CD4-positive, alpha-beta T cell treated with Interleukin-4 for 1 hour (primary cell): ENCODE measurements around the gene PTPRK.

Source experiments
- DNase-seq, 2 donors: peaks; one replicate each; pipeline ENCODE4 v3.0.0-alpha.2; 2020 to 2022

PTPRK gene

GRCh38 chr6:128277379-128277778, 243.0 kb downstream of the PTPRK start:
- no peak for DNase-seq

GRCh38 chr6:128276311-128276710, 244.1 kb downstream of the PTPRK start:
- DNase-seq: no peak

- no peak for DNase-seq
Measured at GRCh38 chr6:128275681-128276080, 244.7 kb downstream of the PTPRK start.

GRCh38 chr6:128275030-128275429, 245.4 kb downstream of the PTPRK start:
- no peak for DNase-seq

GRCh38 chr6:128271527-128271926, 248.9 kb downstream of the PTPRK start:
- DNase-seq: no peak

- DNase-seq: no peak
Measured at GRCh38 chr6:128271011-128271410, 249.4 kb downstream of the PTPRK start.

GRCh38 chr6:128266946-128267345, 253.5 kb downstream of the PTPRK start:
- no peak for DNase-seq

- no peak for DNase-seq
Measured at GRCh38 chr6:128265706-128266105, 254.7 kb downstream of the PTPRK start.

- peak in 1 of 2 donors; percentile 54 for DNase-seq
Measured at GRCh38 chr6:128259730-128260685, 260.4 kb downstream of the PTPRK start.

GRCh38 chr6:128259029-128259724, 261.2 kb downstream of the PTPRK start:
- DNase-seq: peak in 1 of 2 donors; percentile 28

GRCh38 chr6:128256095-128256494, 264.3 kb downstream of the PTPRK start:
- no peak for DNase-seq

- no peak for DNase-seq
Measured at GRCh38 chr6:128252341-128253176, 267.8 kb downstream of the PTPRK start.

GRCh38 chr6:128251445-128252340, 268.7 kb downstream of the PTPRK start:
- DNase-seq: no peak

GRCh38 chr6:128250370-128251070, 269.9 kb downstream of the PTPRK start:
- DNase-seq: no peak

GRCh38 chr6:128249429-128249828, 271.0 kb downstream of the PTPRK start:
- DNase-seq: no peak

- no peak for DNase-seq
Measured at GRCh38 chr6:128246472-128247260, 273.7 kb downstream of the PTPRK start.

- no peak for DNase-seq
Measured at GRCh38 chr6:128244751-128245405, 275.5 kb downstream of the PTPRK start.

GRCh38 chr6:128242765-128243403, 277.5 kb downstream of the PTPRK start:
- no peak for DNase-seq

GRCh38 chr6:128241216-128241615, 279.2 kb downstream of the PTPRK start:
- no peak for DNase-seq
